Mesenchymal stem cell (in vitro differentiated cells and primary cell): ENCODE measurements around the gene VMP1.
A peak's percentile ranks its signal among the peaks of the same experiment; 100 is the strongest.
"Not testable (repeated sequence)": the region's sequence is repeated elsewhere in the genome, so short reads cannot be mapped to it uniquely, and the experiment has no call there.

Source experiments
- DNase-seq: peaks from one replicate; pipeline ENCODE4 v3.0.0-alpha.2; 2013
- H2AFZ ChIP-seq: one replicate; pipeline ENCODE4 v1.6.1; 2013; ENCODE audit warnings: low read depth, mild to moderate bottlenecking, control low read depth, inconsistent platforms, low read length, moderate library complexity
- H2AK5ac ChIP-seq: 2 replicates; pipeline ENCODE4 v1.6.1; 2013; ENCODE audit warnings: low read length, moderate library complexity, mild to moderate bottlenecking, inconsistent platforms; ENCODE audit not compliant: severe bottlenecking
- H2BK120ac ChIP-seq: one replicate; pipeline ENCODE4 v1.6.1; 2013; ENCODE audit warnings: low read depth, mild to moderate bottlenecking, inconsistent platforms, low read length, moderate library complexity
- H2BK12ac ChIP-seq, 2 experiments: one replicate each; pipeline ENCODE4 v1.6.1; 2013; ENCODE audit warnings: inconsistent platforms in 2 of 2, low read length in 2 of 2, mild to moderate bottlenecking in 2 of 2, moderate library complexity in 2 of 2, control low read depth in 1 of 2
- H2BK15ac ChIP-seq: one replicate; pipeline ENCODE4 v1.6.1; 2013; ENCODE audit warnings: mild to moderate bottlenecking, low read depth, inconsistent platforms; ENCODE audit not compliant: poor library complexity, severe bottlenecking
- H2BK5ac ChIP-seq: 2 replicates; pipeline ENCODE4 v1.6.1; 2013; ENCODE audit warnings: low read depth, mild to moderate bottlenecking, low read length, control low read depth, inconsistent platforms; ENCODE audit not compliant: poor library complexity, severe bottlenecking
- H3K14ac ChIP-seq, 2 experiments: one replicate each; pipeline ENCODE4 v1.6.1; 2013; ENCODE audit warnings: inconsistent platforms in 2 of 2, low read length in 2 of 2, control low read depth in 1 of 2, mild to moderate bottlenecking in 1 of 2, moderate library complexity in 1 of 2
- H3K18ac ChIP-seq, 2 experiments: one replicate each; pipeline ENCODE4 v1.6.1; 2013; ENCODE audit warnings: inconsistent platforms in 2 of 2, low read length in 2 of 2, control low read depth in 1 of 2, low read depth in 1 of 2, mild to moderate bottlenecking in 1 of 2
- H3K23ac ChIP-seq, 2 experiments: one replicate each; pipeline ENCODE4 v1.6.1; 2013; ENCODE audit warnings: inconsistent platforms in 2 of 2, low read length in 2 of 2, mild to moderate bottlenecking in 2 of 2, moderate library complexity in 2 of 2, control low read depth in 1 of 2
- H3K27ac ChIP-seq: 2 replicates; pipeline ENCODE4 v1.5.1; 2013; ENCODE audit warnings: mild to moderate bottlenecking, moderate library complexity, low read length, control low read depth, inconsistent platforms; ENCODE audit not compliant: poor library complexity, severe bottlenecking
- H3K27me3 ChIP-seq, 2 experiments: 2 replicates each; pipeline versions ENCODE4 v1.6.1 to v1.7.0; 2013; ENCODE audit warnings: low read length in 2 of 2, mild to moderate bottlenecking in 2 of 2, moderate library complexity in 2 of 2, control low read depth in 1 of 2, inconsistent platforms in 1 of 2; ENCODE audit not compliant: control insufficient read depth in 1 of 2, insufficient read depth in 1 of 2
- H3K36me3 ChIP-seq, 2 experiments: 2 replicates each; pipeline versions ENCODE4 v1.6.1 to v1.7.0; 2013; ENCODE audit warnings: low read length in 2 of 2, control low read depth in 1 of 2, inconsistent platforms in 1 of 2, low read depth in 1 of 2, mild to moderate bottlenecking in 1 of 2; ENCODE audit not compliant: insufficient read depth in 2 of 2, control insufficient read depth in 1 of 2
- H3K4ac ChIP-seq, 2 experiments: one replicate each; pipeline ENCODE4 v1.6.1; 2013; ENCODE audit warnings: inconsistent platforms in 2 of 2, low read length in 2 of 2, mild to moderate bottlenecking in 2 of 2, moderate library complexity in 2 of 2, control low read depth in 1 of 2, low read depth in 1 of 2
- H3K4me1 ChIP-seq: 2 replicates; pipeline ENCODE4 v1.6.1; 2013; ENCODE audit warnings: low read depth, low read length, control low read depth; ENCODE audit not compliant: control insufficient read depth, insufficient read depth
- H3K4me2 ChIP-seq: 2 replicates; pipeline ENCODE4 v1.6.1; 2013; ENCODE audit warnings: low read length, mild to moderate bottlenecking, inconsistent platforms; ENCODE audit not compliant: poor library complexity, severe bottlenecking
- H3K4me3 ChIP-seq, 2 experiments: 2 replicates each; pipeline versions ENCODE4 v1.5.1 to v1.7.0; 2013; ENCODE audit warnings: low read length in 2 of 2, mild to moderate bottlenecking in 2 of 2, control low read depth in 1 of 2, low read depth in 1 of 2; ENCODE audit not compliant: insufficient read depth in 1 of 2
- H3K79me1 ChIP-seq: replicated peaks from 2 replicates; pipeline ENCODE4 v1.6.1; 2013; ENCODE audit warnings: mild to moderate bottlenecking, control low read depth, low read length, inconsistent platforms; ENCODE audit not compliant: poor library complexity, severe bottlenecking
- H3K9ac ChIP-seq: 2 replicates; pipeline ENCODE4 v1.7.0; 2013; ENCODE audit warnings: mild to moderate bottlenecking, low read length, moderate library complexity
- H3K9me3 ChIP-seq: 2 replicates; pipeline ENCODE4 v1.7.0; 2013; ENCODE audit warnings: mild to moderate bottlenecking, low read length; ENCODE audit not compliant: control insufficient read depth
- H4K8ac ChIP-seq: one replicate; pipeline ENCODE4 v1.6.1; 2013; ENCODE audit warnings: inconsistent platforms, mild to moderate bottlenecking, low read length, moderate library complexity
- H4K91ac ChIP-seq: one replicate; pipeline ENCODE4 v1.6.1; 2013; ENCODE audit warnings: mild to moderate bottlenecking, low read length, inconsistent platforms
- WGBS: methylation state at CpG from one replicate; pipeline ENCODE4 v1.1.7; 2013; ENCODE audit warnings: mixed read lengths; 5-methylcytosine and 5-hydroxymethylcytosine counted together

Gene VMP1

DNA sequence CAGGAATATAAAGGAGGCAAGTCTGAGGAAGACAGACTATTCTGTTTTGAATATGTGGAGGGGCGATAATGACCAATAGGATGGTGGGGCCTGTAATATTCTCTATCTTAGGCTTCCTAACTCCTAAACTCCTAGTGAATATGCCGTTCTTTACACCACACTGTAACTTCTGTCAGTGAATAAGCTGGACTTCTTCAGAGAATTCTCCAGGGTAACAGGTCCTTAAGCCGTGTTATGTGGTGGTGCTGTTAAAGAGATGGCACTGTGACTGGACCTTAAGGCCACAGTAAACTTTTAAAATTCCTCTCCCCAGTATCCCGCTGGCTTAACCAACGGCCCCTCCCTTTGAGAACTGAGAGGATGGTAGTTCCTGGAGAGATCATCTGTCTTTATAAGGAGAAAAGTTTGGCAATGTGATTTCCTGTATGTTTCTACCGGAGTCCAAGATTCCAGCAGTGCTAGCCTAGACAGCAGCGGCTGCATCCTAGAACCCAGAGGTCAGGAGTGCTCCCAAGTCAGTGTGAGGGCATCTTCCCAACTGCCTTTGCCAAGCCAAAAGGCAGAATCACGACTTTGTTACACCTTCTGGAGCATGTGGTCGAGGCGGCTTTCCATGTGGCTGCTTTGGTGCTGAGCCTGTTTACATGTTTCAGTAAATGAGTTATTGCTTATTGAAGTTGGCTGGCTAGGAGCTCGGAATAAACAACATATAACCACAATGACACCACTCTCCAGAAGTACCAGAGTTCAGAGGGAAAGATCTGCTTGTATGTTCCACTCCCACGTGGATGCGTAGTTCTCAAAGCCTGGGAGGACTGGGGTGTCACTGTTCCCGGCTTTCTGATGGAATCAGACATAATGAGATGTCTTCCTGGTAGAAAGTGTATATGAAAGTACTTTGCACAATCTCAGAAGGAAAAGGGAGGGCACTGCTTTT, 144.3 kb downstream of the VMP1 start:
- H3K27me3 ChIP-seq, result no peaks in the 10 kb centered on the region
- H4K8ac ChIP-seq, result no peak overlapping the region
- no peak overlapping the region for H3K23ac ChIP-seq
- H3K14ac ChIP-seq, result no peak overlapping the region
- H2BK15ac ChIP-seq, result no peak overlapping the region
- peak overlapping the region; percentile 65 for H3K9ac ChIP-seq
- peak overlapping the region in 1 of 2 experiments; percentile 11 for H3K4ac ChIP-seq
- peak overlapping the region in 1 of 2 experiments; percentile 37 for H2BK12ac ChIP-seq
- H3K4me3 ChIP-seq, result peak overlapping the region in 1 of 2 experiments; percentile 45
- H2AK5ac ChIP-seq, result peak overlapping the region; percentile 83
- H2AFZ ChIP-seq, result no peak overlapping the region
- no peak overlapping the region for H3K4me2 ChIP-seq
- peak; percentile 99 for DNase-seq
- WGBS, result 2% methylated on average over 7 of the region's 14 CpGs
- peak overlapping the region; percentile 52 for H2BK120ac ChIP-seq
- H3K79me1 ChIP-seq, result no peaks in the 10 kb centered on the region
- H3K4me1 ChIP-seq, result peaks cover 13% of the 10 kb centered on the region
- no peaks in the 10 kb centered on the region for H3K36me3 ChIP-seq
- H3K9me3 ChIP-seq, result no peaks in the 10 kb centered on the region
- H4K91ac ChIP-seq, result no peak overlapping the region
- H3K27ac ChIP-seq, result peak overlapping the region; percentile 90
- H2BK5ac ChIP-seq, result peak overlapping the region; percentile 71
- H3K18ac ChIP-seq, result peak overlapping the region in 1 of 2 experiments; percentile 92

DNA sequence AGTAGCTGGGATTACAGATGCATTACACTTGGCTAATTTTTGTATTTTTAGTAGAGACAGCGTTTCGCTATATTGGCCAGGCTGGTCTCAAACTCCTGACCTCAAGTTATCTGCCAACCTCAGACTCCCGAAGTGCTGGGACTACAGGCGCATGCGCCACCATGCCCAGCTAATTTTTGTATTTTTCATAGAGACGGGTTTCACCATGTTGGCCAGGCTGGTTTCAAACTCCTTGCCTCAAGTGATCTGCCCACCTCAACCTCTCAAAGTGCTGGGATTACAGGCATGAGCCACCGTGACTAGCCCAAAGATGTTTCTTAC, 145.4 kb downstream of the VMP1 start:
- WGBS, result 100% methylated on average over 7 of the region's 7 CpGs
- not testable (repeated sequence) for H3K9me3 ChIP-seq, H2BK120ac ChIP-seq

DNA sequence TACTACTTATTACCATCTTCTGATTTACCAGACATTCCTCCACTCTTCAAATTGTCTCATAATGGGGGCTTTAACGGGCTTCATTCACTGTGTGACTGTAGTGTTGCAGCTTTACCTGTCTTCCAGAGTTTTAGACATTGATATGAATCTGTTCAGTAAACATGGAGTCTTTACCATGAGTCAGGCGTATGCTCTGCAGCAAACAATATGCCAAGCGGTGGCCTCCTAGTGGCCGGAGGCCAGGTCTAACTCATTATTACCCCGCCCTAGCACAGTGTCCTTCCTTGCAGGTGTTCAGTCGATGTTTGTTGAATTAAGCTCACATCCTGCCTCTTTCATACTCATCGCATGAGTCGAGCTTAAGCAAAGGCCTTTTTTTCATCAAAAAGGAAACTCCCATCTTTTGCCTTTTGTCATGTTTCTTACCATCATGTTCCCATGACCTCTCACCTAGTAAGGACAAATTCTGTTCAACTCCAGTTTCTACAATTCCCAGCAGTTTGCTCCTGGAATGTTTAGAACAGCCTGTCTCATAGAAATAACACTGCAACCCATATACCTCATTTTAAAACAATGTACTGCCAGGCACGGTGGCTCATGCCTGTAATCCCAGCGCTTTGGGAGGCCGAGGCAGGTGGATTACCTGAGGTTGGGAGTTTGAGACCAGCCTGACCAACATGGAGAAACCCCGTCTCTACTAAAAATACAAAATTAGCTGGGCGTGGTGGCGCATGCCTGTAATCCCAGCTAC, 145.9 kb downstream of the VMP1 start:
- Histone ChIP-seq H3K27me3 (no peaks in the 10 kb centered on the region), H4K91ac (no peak overlapping the region), H3K9ac (no peak overlapping the region), H3K4ac (peak overlapping the region; percentile 54 to 88), H3K9me3 (no peaks in the 10 kb centered on the region), H3K36me3 (no peaks in the 10 kb centered on the region), H3K27ac (peak overlapping the region; percentile 94), H2BK15ac (no peak overlapping the region), H2AK5ac (no peak overlapping the region), H2AFZ (no peak overlapping the region), H3K79me1 (no peaks in the 10 kb centered on the region), H3K4me3 (peak overlapping the region in 1 of 2 experiments; percentile 2), H3K4me1 (peaks cover 9% of the 10 kb centered on the region), H3K4me2 (no peak overlapping the region), H2BK120ac (peak overlapping the region; percentile 42), H3K23ac (no peak overlapping the region), H2BK5ac (peak overlapping the region; percentile 75), H2BK12ac (peak overlapping the region; percentile 11 to 79), H4K8ac (no peak overlapping the region), H3K18ac (peak overlapping the region; percentile 54 to 56), H3K14ac (no peak overlapping the region)
- DNase-seq, result peak; percentile 97
- WGBS, result 35% methylated on average over 13 of the region's 14 CpGs

More for the DNA sequence above, 145.4 kb downstream of the VMP1 start:
- H3K18ac ChIP-seq, result peak overlapping the region; percentile 54 to 56
- not testable (repeated sequence) for H4K8ac ChIP-seq, H3K9ac ChIP-seq, H3K4me1 ChIP-seq, H3K36me3 ChIP-seq, DNase-seq, H3K23ac ChIP-seq, H3K4me2 ChIP-seq, H3K14ac ChIP-seq, H2BK15ac ChIP-seq, H3K4me3 ChIP-seq, H3K27me3 ChIP-seq, H3K79me1 ChIP-seq, H2AFZ ChIP-seq
- peak overlapping the region; percentile 78 for H4K91ac ChIP-seq
- H3K27ac ChIP-seq, result peak overlapping the region; percentile 94
- peak overlapping the region; percentile 12 to 79 for H2BK12ac ChIP-seq
- H2AK5ac ChIP-seq, result peak overlapping the region; percentile 19
- H3K4ac ChIP-seq, result peak overlapping the region in 1 of 2 experiments; percentile 79
- peak overlapping the region; percentile 19 for H2BK5ac ChIP-seq
